ENCODE data around the gene TRAK2. TPM values are rescaled to one million over a fixed set of nuclear protein-coding genes. Genes with fewer than 3 reads are reported as not detected.

The TRAK2 gene
- total and polyA plus RNA-seq, 2 of the 13 experiments (the other 11 are each of a cell fraction or from before 2014, with no cell fraction given) = 7.7 to 21.0 TPM

DNA sequence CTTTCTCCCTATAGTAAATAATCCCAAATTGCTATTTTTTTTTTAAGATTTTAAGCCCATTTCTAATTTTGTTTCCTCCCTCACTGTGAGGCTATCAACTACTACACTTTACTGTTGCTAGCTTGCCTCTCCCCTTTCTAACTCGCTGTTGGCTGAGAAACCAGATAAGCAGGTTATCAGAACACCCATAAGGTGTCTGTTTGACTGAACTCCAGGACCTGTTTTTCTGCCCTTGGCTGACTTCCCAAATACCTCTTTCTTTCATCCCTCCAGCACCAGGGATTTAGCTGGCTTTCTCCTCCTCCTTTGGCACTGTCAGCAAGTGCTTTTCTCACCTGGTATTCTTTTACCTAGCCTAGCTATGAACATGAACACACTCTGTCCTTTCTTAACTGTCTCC is 11.1 kb downstream of the TRAK2 start:
- H2AFZ ChIP-seq (ENCODE audit: low read length) = no peak overlapping the region
- FAIRE-seq (peak; percentile 58), ATAC-seq (peak; percentile 94), DNase-seq (ENCODE audit: low spot score) (peak; percentile 77)
- in situ Hi-C loops (cut with HindIII; ENCODE audit: extremely low pct_ligation_motif_present, low pct_unique_long_range_greater_than_20kb) = no loop called here
- no peak overlapping the region for H3K4me2 ChIP-seq (ENCODE audit: low read depth, low read length)
- intact Hi-C loops (cut with micrococcal nuclease; ENCODE audit: unreplicated experiment) = no loop called here
- BruUV-seq (replicated peaks) = no TSS peak
- ChIA-PET POLR2A (interaction anchor here (1.8 kb wide), 1 partner anchor 11 kb away, joined by 12 read pairs; the partner anchor contains the start of genes STRADB and TRAK2), CTCF (ENCODE audit: low intra/inter-chr PET ratio, low total read pairs) (no interaction called here)
- H3K27me3 ChIP-seq (ENCODE audit: control insufficient read depth in 1 of 2, insufficient read depth in 2 of 2, low read length in 2 of 2) = no peaks in the 10 kb centered on the region
- H3K27ac ChIP-seq (ENCODE audit: extremely low read length, insufficient read depth, low read length) = peak overlapping the region; percentile 14
- H3K4me3 ChIP-seq (replicated peaks in 1 of 3; ENCODE audit: insufficient read depth in 1 of 3, low read depth in 2 of 3, low read length in 3 of 3) = no peak overlapping the region
- no peaks in the 10 kb centered on the region for H3K36me3 ChIP-seq (replicated peaks in 1 of 2; ENCODE audit: control insufficient read depth in 1 of 2, insufficient read depth in 2 of 2, low read length in 2 of 2)
- no peaks in the 10 kb centered on the region for H4K20me1 ChIP-seq (ENCODE audit: insufficient read depth, low read length)
- 13% methylated on average over 1 of the region's 1 CpG for WGBS (ENCODE audit: low lambda C conversion rate)
- peaks cover 29% of the 10 kb centered on the region for H3K4me1 ChIP-seq (ENCODE audit: insufficient read depth, low read length)
- H3K79me2 ChIP-seq (ENCODE audit: insufficient read depth, low read length) = peaks cover 8% of the 10 kb centered on the region
- no peaks in the 10 kb centered on the region for H3K9me3 ChIP-seq (ENCODE audit: low read length)
- no peak overlapping the region for H3K9ac ChIP-seq (ENCODE audit: insufficient read depth, low read depth, low read length)
- TF ChIP-seq, protein P1, sequence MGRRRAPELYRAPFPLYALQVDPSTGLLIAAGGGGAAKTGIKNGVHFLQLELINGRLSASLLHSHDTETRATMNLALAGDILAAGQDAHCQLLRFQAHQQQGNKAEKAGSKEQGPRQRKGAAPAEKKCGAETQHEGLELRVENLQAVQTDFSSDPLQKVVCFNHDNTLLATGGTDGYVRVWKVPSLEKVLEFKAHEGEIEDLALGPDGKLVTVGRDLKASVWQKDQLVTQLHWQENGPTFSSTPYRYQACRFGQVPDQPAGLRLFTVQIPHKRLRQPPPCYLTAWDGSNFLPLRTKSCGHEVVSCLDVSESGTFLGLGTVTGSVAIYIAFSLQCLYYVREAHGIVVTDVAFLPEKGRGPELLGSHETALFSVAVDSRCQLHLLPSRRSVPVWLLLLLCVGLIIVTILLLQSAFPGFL (CRISPR knock-in tag; IDR thresholded peaks at IDR 0.05) = no peak
- TF ChIP-seq SALL1 (CRISPR knock-in tag; IDR thresholded peaks at IDR 0.05) (0 out of 2 replicates have a peak, but pooled peaks have one; percentile 10), GFI1 (CRISPR knock-in tag; IDR thresholded peaks at IDR 0.05; ENCODE audit: borderline replicate concordance) (peak; percentile 49; the same call in 1 of the 2 replicates), TCF7 (IDR thresholded peaks at IDR 0.05; ENCODE audit: low read depth) (0 out of 2 replicates have a peak, but pooled peaks have one; percentile 38), SOX13 (IDR thresholded peaks at IDR 0.05) (no peak), SOX13 (CRISPR knock-in tag; conservative IDR thresholded peaks at IDR 0.05 in 1 of 2, IDR thresholded peaks at IDR 0.05 in 1 of 2) (peak in 1 of 2 experiments; percentile 60; a peak in 1 of 4 replicates), EP300 (IDR thresholded peaks at IDR 0.05; ENCODE audit: low read depth in 2 of 2, low read length in 2 of 2) (0 out of 4 replicates have a peak, but pooled peaks of 1 of the 2 experiments have one; percentile 7), EP300 (CRISPR knock-in tag; IDR thresholded peaks at IDR 0.05; ENCODE audit: borderline replicate concordance) (no peak), NCOA2 (CRISPR knock-in tag; IDR thresholded peaks at IDR 0.05) (peak; percentile 27; the same call in 1 of the 2 replicates), ZNF264 (CRISPR knock-in tag; IDR thresholded peaks at IDR 0.05) (no peak), HMG20B (CRISPR knock-in tag; conservative IDR thresholded peaks at IDR 0.05) (peak; percentile 13; the same call in 1 of the 2 replicates), ISL2 (CRISPR knock-in tag; IDR thresholded peaks at IDR 0.05) (peak; percentile 32; the same call in 1 of the 2 replicates)
- TF ChIP-seq, protein P2, sequence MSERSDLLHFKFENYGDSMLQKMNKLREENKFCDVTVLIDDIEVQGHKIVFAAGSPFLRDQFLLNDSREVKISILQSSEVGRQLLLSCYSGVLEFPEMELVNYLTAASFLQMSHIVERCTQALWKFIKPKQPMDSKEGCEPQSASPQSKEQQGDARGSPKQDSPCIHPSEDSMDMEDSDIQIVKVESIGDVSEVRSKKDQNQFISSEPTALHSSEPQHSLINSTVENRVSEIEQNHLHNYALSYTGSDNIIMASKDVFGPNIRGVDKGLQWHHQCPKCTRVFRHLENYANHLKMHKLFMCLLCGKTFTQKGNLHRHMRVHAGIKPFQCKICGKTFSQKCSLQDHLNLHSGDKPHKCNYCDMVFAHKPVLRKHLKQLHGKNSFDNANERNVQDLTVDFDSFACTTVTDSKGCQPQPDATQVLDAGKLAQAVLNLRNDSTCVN (CRISPR knock-in tag; IDR thresholded peaks at IDR 0.05; ENCODE audit: borderline replicate concordance) = no peak
- TF ChIP-seq, protein P3, sequence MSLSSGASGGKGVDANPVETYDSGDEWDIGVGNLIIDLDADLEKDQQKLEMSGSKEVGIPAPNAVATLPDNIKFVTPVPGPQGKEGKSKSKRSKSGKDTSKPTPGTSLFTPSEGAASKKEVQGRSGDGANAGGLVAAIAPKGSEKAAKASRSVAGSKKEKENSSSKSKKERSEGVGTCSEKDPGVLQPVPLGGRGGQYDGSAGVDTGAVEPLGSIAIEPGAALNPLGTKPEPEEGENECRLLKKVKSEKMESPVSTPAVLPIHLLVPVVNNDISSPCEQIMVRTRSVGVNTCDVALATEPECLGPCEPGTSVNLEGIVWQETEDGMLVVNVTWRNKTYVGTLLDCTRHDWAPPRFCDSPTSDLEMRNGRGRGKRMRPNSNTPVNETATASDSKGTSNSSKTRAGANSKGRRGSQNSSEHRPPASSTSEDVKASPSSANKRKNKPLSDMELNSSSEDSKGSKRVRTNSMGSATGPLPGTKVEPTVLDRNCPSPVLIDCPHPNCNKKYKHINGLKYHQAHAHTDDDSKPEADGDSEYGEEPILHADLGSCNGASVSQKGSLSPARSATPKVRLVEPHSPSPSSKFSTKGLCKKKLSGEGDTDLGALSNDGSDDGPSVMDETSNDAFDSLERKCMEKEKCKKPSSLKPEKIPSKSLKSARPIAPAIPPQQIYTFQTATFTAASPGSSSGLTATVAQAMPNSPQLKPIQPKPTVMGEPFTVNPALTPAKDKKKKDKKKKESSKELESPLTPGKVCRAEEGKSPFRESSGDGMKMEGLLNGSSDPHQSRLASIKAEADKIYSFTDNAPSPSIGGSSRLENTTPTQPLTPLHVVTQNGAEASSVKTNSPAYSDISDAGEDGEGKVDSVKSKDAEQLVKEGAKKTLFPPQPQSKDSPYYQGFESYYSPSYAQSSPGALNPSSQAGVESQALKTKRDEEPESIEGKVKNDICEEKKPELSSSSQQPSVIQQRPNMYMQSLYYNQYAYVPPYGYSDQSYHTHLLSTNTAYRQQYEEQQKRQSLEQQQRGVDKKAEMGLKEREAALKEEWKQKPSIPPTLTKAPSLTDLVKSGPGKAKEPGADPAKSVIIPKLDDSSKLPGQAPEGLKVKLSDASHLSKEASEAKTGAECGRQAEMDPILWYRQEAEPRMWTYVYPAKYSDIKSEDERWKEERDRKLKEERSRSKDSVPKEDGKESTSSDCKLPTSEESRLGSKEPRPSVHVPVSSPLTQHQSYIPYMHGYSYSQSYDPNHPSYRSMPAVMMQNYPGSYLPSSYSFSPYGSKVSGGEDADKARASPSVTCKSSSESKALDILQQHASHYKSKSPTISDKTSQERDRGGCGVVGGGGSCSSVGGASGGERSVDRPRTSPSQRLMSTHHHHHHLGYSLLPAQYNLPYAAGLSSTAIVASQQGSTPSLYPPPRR (CRISPR knock-in tag; IDR thresholded peaks at IDR 0.05; ENCODE audit: borderline replicate concordance) = peak; percentile 51; the same call in 1 of the 2 replicates
- TF ChIP-seq, protein P4, sequence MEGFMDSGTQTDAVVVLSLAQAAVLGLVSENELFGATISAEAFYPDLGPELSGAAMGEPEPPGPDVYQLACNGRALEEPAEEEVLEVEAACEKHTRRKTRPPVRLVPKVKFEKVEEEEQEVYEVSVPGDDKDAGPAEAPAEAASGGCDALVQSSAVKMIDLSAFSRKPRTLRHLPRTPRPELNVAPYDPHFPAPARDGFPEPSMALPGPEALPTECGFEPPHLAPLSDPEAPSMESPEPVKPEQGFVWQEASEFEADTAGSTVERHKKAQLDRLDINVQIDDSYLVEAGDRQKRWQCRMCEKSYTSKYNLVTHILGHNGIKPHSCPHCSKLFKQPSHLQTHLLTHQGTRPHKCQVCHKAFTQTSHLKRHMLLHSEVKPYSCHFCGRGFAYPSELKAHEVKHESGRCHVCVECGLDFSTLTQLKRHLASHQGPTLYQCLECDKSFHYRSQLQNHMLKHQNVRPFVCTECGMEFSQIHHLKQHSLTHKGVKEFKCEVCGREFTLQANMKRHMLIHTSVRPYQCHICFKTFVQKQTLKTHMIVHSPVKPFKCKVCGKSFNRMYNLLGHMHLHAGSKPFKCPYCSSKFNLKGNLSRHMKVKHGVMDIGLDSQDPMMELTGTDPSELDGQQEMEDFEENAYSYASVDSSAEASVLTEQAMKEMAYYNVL (CRISPR knock-in tag; IDR thresholded peaks at IDR 0.05; ENCODE audit: borderline replicate concordance) = peak; percentile 96; the same call in 1 of the 2 replicates

All from HepG2 (cell line).